Measurements from ENCODE around the gene PLEKHG5.

DNA sequence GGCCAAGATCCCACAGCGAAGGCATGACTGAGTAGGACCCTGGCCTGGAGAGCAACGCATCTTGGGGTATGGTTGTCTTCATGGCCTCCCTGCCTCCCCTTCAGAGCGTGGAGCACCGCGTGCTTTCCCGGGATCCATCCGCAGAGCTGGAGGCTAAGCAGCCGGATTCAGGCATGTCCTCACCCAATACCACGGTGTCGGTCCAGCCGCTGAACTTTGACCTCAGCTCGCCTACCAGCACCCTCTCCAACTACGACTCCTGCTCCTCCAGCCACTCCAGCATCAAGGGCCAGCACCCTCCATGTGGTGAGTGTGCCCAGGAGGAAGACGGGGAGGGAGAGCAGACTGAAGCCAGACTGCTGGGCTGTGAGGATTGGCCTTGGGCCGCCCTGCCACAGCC lies 47.1 kb downstream of the PLEKHG5 start:
- TF ChIP-seq, protein P1, sequence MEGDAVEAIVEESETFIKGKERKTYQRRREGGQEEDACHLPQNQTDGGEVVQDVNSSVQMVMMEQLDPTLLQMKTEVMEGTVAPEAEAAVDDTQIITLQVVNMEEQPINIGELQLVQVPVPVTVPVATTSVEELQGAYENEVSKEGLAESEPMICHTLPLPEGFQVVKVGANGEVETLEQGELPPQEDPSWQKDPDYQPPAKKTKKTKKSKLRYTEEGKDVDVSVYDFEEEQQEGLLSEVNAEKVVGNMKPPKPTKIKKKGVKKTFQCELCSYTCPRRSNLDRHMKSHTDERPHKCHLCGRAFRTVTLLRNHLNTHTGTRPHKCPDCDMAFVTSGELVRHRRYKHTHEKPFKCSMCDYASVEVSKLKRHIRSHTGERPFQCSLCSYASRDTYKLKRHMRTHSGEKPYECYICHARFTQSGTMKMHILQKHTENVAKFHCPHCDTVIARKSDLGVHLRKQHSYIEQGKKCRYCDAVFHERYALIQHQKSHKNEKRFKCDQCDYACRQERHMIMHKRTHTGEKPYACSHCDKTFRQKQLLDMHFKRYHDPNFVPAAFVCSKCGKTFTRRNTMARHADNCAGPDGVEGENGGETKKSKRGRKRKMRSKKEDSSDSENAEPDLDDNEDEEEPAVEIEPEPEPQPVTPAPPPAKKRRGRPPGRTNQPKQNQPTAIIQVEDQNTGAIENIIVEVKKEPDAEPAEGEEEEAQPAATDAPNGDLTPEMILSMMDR (IDR thresholded peaks at IDR 0.05), result no peak
- no peak for TF ChIP-seq POLR2A (IDR thresholded peaks at IDR 0.05)

Data from lower leg skin (tissue), 3 donors.